Glutamatergic neuron (in vitro differentiated cells): ENCODE results near the gene IL1RL1. TPM values are rescaled to one million over a fixed set of nuclear protein-coding genes. Genes with fewer than 3 reads are reported as not detected.

Experiments
- DNase-seq: peaks from one replicate; pipeline ENCODE4 v3.0.0; 2022
- H3K27ac Mint-ChIP-seq: one replicate; pipeline ENCODE4 v1.8.0; 2020; ENCODE audit warnings: mild to moderate bottlenecking, mixed read lengths, inconsistent platforms; ENCODE audit not compliant: unreplicated experiment
- H3K27me3 Mint-ChIP-seq: one replicate; pipeline ENCODE4 v1.8.0; 2020; ENCODE audit warnings: mild to moderate bottlenecking, moderate library complexity, mixed read lengths, inconsistent platforms; ENCODE audit not compliant: unreplicated experiment
- H3K36me3 Mint-ChIP-seq: one replicate; pipeline ENCODE4 v1.8.0; 2020; ENCODE audit warnings: mild to moderate bottlenecking, mixed read lengths, inconsistent platforms; ENCODE audit not compliant: unreplicated experiment
- H3K4me1 Mint-ChIP-seq: one replicate; pipeline ENCODE4 v1.8.0; 2020; ENCODE audit warnings: mild to moderate bottlenecking, low read depth, mixed read lengths, inconsistent platforms; ENCODE audit not compliant: unreplicated experiment
- H3K4me3 Mint-ChIP-seq: one replicate; pipeline ENCODE4 v1.8.0; 2020; ENCODE audit warnings: mild to moderate bottlenecking, mixed read lengths, inconsistent platforms; ENCODE audit not compliant: unreplicated experiment
- H3K9me3 Mint-ChIP-seq: one replicate; pipeline ENCODE4 v1.8.0; 2020; ENCODE audit warnings: mild to moderate bottlenecking, moderate library complexity, mixed read lengths, inconsistent platforms; ENCODE audit not compliant: unreplicated experiment
- total RNA-seq: library from RNA; stranded (reverse); fragmentation: NEBNext Ultra II Directional; extraction: Animal tissue kit (Norgen Biotek cat#: 25700); gene quantifications from one replicate; pipeline ENCODE4 v1.2.1, GENCODE V29; 2021; ENCODE audit not compliant: unreplicated experiment
- TF ChIP-seq, protein P1 (sequence below): fragments of 200-600 bp; sonication (generic); IDR thresholded peaks from one replicate; pipeline ENCODE4 v1.5.0; 2021; ENCODE audit not compliant: partially characterized antibody, unreplicated experiment

Gene IL1RL1
- total RNA-seq, 1 donor from 2014 or later, result not detected

DNA sequence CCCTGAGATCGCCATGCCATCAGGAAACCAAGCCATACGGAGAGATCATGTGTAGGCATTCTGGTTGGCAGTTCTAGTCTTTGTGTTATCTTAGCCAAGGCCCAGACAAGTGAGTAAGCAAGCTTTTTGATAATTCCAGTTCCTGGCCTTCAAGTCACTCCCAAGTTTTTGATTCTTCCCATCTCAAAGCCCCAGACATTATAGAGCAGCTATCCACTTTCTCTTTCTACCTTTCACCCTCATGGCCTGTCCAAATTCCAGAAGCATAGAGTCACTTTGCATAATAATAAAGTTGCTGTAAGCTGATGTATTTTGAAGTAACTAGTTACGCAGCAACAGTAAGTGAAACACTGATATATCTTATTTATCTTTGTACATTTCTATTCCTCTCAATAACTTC, 26.8 kb upstream of the IL1RL1 start:
- H3K4me1 Mint-ChIP-seq, result no peaks in the 10 kb centered on the region
- H3K27me3 Mint-ChIP-seq, result no peaks in the 10 kb centered on the region
- no peak overlapping the region for H3K4me3 Mint-ChIP-seq
- H3K27ac Mint-ChIP-seq, result no peak overlapping the region
- DNase-seq, result no peak
- no peaks in the 10 kb centered on the region for H3K9me3 Mint-ChIP-seq
- no peaks in the 10 kb centered on the region for H3K36me3 Mint-ChIP-seq
- TF ChIP-seq, protein P1, sequence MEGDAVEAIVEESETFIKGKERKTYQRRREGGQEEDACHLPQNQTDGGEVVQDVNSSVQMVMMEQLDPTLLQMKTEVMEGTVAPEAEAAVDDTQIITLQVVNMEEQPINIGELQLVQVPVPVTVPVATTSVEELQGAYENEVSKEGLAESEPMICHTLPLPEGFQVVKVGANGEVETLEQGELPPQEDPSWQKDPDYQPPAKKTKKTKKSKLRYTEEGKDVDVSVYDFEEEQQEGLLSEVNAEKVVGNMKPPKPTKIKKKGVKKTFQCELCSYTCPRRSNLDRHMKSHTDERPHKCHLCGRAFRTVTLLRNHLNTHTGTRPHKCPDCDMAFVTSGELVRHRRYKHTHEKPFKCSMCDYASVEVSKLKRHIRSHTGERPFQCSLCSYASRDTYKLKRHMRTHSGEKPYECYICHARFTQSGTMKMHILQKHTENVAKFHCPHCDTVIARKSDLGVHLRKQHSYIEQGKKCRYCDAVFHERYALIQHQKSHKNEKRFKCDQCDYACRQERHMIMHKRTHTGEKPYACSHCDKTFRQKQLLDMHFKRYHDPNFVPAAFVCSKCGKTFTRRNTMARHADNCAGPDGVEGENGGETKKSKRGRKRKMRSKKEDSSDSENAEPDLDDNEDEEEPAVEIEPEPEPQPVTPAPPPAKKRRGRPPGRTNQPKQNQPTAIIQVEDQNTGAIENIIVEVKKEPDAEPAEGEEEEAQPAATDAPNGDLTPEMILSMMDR, result no peak

DNA sequence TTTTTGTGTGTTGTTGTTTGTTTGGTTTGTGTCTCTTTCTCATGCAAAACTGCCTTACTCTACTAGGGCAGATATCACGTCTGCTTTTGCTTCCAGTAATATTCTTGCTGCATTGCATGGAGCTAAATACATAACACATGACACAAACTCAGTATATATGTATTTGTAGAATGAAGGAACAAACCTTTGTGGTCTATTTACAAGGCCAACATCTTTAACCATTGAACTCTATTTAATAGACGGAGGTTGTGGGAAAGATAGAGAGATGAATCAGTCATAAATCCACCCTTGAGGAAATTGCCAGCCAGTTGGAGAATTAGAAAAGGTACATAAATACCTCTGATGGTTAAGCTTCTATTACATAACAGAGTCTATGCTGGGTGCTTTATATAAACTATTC, 26.0 kb upstream of the IL1RL1 start:
- no peaks in the 10 kb centered on the region for H3K27me3 Mint-ChIP-seq
- TF ChIP-seq, protein P1, result no peak
- no peak overlapping the region for H3K4me3 Mint-ChIP-seq
- H3K9me3 Mint-ChIP-seq, result no peaks in the 10 kb centered on the region
- no peak for DNase-seq
- no peaks in the 10 kb centered on the region for H3K4me1 Mint-ChIP-seq
- H3K36me3 Mint-ChIP-seq, result no peaks in the 10 kb centered on the region
- H3K27ac Mint-ChIP-seq, result no peak overlapping the region

DNA sequence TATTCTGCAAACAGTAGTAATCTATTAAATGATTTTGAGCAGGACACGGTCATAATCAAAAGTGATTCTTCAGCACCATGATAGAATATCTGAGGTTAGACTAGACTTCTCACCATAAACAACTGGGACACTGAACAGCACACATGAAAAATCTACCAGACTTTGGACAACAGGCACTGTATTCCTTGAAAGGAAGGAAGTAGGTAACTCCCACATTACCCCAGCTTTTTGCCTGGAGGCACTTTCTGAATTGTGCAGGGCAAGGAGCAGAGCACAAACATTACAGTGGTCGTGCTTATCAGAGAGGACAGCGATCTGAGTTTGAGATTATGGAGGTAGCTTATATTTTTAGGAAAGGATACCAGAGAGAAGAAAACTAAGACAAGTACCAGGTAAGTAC, 25.3 kb upstream of the IL1RL1 start:
- Mint-ChIP-seq H3K27me3 (no peaks in the 10 kb centered on the region), H3K36me3 (no peaks in the 10 kb centered on the region), H3K4me1 (no peaks in the 10 kb centered on the region), H3K27ac (no peak overlapping the region), H3K4me3 (no peak overlapping the region), H3K9me3 (no peaks in the 10 kb centered on the region)
- no peak for DNase-seq
- TF ChIP-seq, protein P1, result no peak

DNA sequence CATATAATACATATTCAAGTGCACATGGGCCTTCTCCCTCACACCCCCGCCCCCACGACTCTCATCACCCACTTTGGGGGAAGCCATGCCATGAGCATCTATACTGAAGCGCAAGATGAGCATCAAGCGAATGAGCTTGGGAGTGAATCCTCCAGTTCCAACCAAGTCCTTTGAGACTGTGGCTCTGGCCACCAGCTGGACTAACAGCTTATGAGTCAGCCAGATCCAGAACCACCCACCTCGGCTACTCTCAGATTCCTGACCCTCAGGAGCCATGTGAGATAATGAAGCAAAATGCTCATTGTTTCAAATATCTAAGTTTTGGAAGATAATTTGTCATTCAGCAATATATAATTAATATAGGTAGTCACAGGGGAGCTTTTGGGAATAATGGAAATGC, 22.2 kb upstream of the IL1RL1 start:
- TF ChIP-seq, protein P1, result no peak
- no peaks in the 10 kb centered on the region for H3K36me3 Mint-ChIP-seq
- no peaks in the 10 kb centered on the region for H3K9me3 Mint-ChIP-seq
- no peaks in the 10 kb centered on the region for H3K4me1 Mint-ChIP-seq
- no peaks in the 10 kb centered on the region for H3K27me3 Mint-ChIP-seq
- DNase-seq, result peak; percentile 21
- no peak overlapping the region for H3K4me3 Mint-ChIP-seq
- H3K27ac Mint-ChIP-seq, result no peak overlapping the region

DNA sequence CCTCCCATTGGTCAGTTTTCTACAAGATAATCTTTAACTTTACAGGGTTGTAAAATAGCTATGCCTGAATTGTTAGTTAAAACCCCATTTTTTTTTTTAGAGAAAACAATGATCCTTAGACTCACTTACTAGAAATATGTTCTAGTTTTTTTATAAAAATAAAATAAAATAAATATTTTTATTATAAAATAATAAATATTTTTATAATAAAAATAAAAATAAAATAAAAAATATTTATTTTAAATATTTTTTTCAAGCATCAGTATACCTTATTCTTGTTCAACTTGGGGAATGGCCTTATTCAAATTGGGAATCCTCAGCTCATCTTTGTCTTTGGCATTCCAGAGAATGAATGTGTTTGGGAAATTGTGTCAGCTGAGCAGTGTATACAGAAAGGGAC, 20.8 kb upstream of the IL1RL1 start:
- Mint-ChIP-seq H3K4me3 (no peak overlapping the region), H3K36me3 (no peaks in the 10 kb centered on the region), H3K9me3 (no peaks in the 10 kb centered on the region), H3K27me3 (no peaks in the 10 kb centered on the region), H3K4me1 (no peaks in the 10 kb centered on the region), H3K27ac (no peak overlapping the region)
- DNase-seq, result no peak
- TF ChIP-seq, protein P1, result no peak
